H1 (cell line): ENCODE results near the gene RMDN2. TPM values are rescaled to one million over a fixed set of nuclear protein-coding genes. Genes with fewer than 3 reads are reported as not detected.

Source experiments
- GABPA ChIP-seq: IDR thresholded peaks from 2 replicates; pipeline ENCODE4 v1.6.1; 2011; ENCODE audit warnings: mild to moderate bottlenecking, low read length, moderate library complexity, borderline replicate concordance; ENCODE audit not compliant: insufficient read depth
- SAP30 ChIP-seq: fragments of 300-600 bp; sonication (generic); IDR thresholded peaks from 2 replicates; pipeline ENCODE4 v1.7.1; 2012; ENCODE audit warnings: low read length, moderate library complexity, mild to moderate bottlenecking, inconsistent platforms; ENCODE audit not compliant: insufficient read depth, insufficient replicate concordance
- polyA plus RNA-seq, 7 experiments: library from polyadenylated mRNA; depleted of rRNA in 3 of 7; stranded (reverse) in 5 of 7; unstranded in 2 of 7; fragments of >200 nt in 5 of 7; fragments of 200-250 nt in 2 of 7; gene quantifications; 1 replicate in 5 of 7; 2 replicates in 1 of 7; 4 replicates in 1 of 7; pipeline versions ENCODE4 v1.2.1 to v1.2.3, GENCODE V29; 2011 to 2013; ENCODE audit warnings: missing spikeins in 2 of 7, mixed read lengths in 2 of 7
- total RNA-seq: library from RNA; stranded (reverse); fragmentation: NEBNext Ultra II Directional; extraction: Animal tissue kit (Norgen Biotek cat#: 25700); gene quantifications from 2 replicates; pipeline ENCODE4 v1.2.1, GENCODE V29; 2021
- TF ChIP-seq, protein P1 (sequence below): IDR thresholded peaks from 2 replicates; pipeline ENCODE4 v1.6.1; 2012; ENCODE audit warnings: low read length, inconsistent platforms
- TF ChIP-seq, protein P2 (sequence below): IDR thresholded peaks from 2 replicates; pipeline ENCODE4 v1.6.1; 2012; ENCODE audit warnings: inconsistent platforms

Gene RMDN2
- total and polyA plus RNA-seq, 2 of the 8 experiments (the other 6 are each of a cell fraction or from before 2014, with no cell fraction given), result 0.53 to 3.0 TPM

DNA sequence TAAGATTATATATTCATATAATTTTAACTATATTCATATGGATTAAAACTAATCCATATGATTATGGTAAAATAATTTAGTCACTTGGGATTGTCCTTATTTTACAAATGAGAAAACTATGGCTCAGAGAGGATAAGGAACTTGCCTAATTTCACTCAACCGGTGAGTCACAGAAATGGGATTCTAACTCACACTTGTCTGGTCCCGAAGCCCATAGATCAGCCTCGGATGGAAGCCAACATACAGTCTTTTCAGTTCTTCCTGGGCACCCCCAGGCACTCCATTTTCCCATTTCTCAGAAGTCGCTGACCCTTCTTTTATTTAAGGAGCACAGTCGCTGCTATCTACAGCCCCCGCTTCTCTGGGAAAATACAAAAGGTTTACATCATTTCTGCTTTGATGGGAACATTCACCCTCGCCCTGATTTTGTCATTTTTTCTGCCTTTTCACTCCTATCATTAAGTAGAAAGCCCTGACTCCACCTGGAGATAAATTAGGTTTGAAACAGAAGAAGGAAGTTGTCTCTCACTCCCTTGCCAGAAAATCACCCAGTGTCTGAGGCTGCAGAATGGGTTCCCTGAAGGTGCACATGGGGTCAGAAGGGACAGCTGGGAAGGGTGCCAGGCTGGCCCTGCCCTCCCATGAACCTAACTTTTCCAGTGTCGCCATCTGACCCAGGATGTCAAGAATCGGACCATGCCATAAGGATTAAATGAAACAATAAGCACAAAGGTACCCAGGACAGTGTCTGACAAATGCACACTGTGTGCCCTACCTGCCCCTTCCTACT lies 114.2 kb downstream of the RMDN2 start (continued):
- no peak for TF ChIP-seq GABPA
- TF ChIP-seq, protein P1, sequence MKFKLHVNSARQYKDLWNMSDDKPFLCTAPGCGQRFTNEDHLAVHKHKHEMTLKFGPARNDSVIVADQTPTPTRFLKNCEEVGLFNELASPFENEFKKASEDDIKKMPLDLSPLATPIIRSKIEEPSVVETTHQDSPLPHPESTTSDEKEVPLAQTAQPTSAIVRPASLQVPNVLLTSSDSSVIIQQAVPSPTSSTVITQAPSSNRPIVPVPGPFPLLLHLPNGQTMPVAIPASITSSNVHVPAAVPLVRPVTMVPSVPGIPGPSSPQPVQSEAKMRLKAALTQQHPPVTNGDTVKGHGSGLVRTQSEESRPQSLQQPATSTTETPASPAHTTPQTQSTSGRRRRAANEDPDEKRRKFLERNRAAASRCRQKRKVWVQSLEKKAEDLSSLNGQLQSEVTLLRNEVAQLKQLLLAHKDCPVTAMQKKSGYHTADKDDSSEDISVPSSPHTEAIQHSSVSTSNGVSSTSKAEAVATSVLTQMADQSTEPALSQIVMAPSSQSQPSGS, result no peak
- TF ChIP-seq, protein P2, sequence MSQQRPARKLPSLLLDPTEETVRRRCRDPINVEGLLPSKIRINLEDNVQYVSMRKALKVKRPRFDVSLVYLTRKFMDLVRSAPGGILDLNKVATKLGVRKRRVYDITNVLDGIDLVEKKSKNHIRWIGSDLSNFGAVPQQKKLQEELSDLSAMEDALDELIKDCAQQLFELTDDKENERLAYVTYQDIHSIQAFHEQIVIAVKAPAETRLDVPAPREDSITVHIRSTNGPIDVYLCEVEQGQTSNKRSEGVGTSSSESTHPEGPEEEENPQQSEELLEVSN, result no peak
- TF ChIP-seq SAP30, result no peak
- TF ChIP-seq, all 59 proteins: peak for 0
